ENCODE results near the gene GSTM3.

GRCh38 chr1:109730666-109731065, 10.2 kb downstream of the GSTM3 start:
- TF ChIP-seq, protein P1, sequence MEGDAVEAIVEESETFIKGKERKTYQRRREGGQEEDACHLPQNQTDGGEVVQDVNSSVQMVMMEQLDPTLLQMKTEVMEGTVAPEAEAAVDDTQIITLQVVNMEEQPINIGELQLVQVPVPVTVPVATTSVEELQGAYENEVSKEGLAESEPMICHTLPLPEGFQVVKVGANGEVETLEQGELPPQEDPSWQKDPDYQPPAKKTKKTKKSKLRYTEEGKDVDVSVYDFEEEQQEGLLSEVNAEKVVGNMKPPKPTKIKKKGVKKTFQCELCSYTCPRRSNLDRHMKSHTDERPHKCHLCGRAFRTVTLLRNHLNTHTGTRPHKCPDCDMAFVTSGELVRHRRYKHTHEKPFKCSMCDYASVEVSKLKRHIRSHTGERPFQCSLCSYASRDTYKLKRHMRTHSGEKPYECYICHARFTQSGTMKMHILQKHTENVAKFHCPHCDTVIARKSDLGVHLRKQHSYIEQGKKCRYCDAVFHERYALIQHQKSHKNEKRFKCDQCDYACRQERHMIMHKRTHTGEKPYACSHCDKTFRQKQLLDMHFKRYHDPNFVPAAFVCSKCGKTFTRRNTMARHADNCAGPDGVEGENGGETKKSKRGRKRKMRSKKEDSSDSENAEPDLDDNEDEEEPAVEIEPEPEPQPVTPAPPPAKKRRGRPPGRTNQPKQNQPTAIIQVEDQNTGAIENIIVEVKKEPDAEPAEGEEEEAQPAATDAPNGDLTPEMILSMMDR (IDR thresholded peaks at IDR 0.05; ENCODE audit: poor library complexity) = no peak
- TF ChIP-seq EZH2 (IDR thresholded peaks at IDR 0.05; ENCODE audit: borderline replicate concordance) = no peak
